ENCODE results near the gene IRF8.

Gene IRF8

DNA sequence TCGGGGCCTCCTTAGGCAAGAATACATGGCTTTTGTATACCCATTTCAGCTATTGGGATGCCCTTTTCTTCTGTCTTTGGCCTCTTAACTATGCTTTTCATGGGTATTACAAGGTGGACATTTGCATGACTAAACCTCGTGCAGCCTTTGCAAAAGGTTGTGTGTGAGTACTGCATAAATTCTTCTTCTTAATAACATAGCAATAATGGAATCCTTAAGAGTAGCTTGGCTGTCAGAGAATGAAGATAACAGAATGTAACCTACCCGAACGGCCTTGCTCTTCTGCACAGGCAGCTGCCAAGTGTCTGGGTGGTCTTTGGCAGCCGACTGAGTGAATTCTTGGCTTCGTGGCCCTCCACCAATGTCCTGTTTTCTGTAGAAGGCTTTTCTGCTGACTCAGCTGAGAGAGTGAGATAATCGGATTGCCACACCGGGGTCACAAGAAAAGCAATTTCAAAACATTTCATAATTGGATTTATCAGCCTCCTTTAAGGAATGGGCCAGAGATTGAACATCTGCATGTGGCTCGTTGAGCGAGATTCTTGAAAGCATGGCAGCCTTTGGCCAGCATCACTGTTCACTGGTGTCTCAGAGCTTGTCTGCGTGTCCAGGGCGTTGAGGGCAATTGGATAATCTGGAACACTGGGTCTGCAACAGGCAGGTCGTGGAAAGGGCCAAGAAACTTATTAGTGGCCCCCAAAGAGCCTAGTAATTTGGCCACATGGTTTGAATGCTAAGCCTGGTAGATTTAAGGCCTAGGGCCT, 13.4 kb downstream of the IRF8 start:
- H3K27ac ChIP-seq: peak overlapping the region; percentile 65 to 100 (median 90); a peak in 21 of 22 replicates
- peak overlapping the region; percentile 87 to 99 (median 95) for H3K4me2 ChIP-seq
- no peaks in the 10 kb centered on the region for H3K27me3 ChIP-seq
- TF ChIP-seq Cebpa-rat (IDR thresholded peaks at IDR 0.05): peak in 3 of 11 experiments; percentile 21 to 38 (median 33); a peak in 4 of 22 replicates
- H3K36me3 ChIP-seq: peaks cover 8 to 100% (median 97%) of the 10 kb centered on the region in 11 experiments; a peak in 21 of 22 replicates
- peak overlapping the region in 8 of 10 experiments; percentile 12 to 62 (median 40); a peak in 13 of 20 replicates for H3K4me3 ChIP-seq
- peaks cover 98 to 100% (median 100%) of the 10 kb centered on the region in 10 experiments for H3K4me1 ChIP-seq
- H3K9me3 ChIP-seq (replicated peaks in 1 of 11): peaks cover 0 to 5% (median 0%) of the 10 kb centered on the region in 11 experiments; a peak in 3 of 22 replicates
- H3K9ac ChIP-seq: peak overlapping the region; percentile 59 to 87 (median 81); a peak in 20 of 22 replicates
- peaks cover 0 to 99% (median 12%) of the 10 kb centered on the region in 11 experiments; a peak in 11 of 22 replicates for H4K20me1 ChIP-seq

DNA sequence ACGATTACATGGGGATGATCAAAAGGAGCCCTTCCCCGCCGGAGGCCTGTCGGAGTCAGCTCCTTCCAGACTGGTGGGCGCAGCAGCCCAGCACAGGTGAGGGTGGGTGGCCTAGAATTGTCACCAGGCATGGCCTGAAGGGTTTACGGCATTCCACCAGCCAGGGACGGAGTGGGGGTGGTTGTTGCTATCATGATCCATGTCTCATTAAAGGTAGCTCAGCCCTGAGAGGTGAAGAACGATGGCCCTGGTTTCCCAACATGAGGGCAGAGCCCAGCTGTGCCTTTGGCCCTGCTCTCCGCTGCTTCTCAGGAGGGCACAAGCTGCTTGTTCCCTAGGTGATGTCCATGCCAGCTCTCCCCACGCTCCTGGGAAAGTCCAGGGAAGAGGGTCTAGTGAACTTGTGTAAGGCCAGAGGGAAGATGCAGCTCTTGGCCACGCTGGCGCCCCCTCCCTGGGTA, 14.2 kb downstream of the IRF8 start:
- Histone ChIP-seq H4K20me1 (peaks cover 0 to 99% (median 12%) of the 10 kb centered on the region in 11 experiments; a peak in 10 of 22 replicates), H3K27ac (peak overlapping the region; percentile 65 to 100 (median 90)), H3K36me3 (peaks cover 8 to 100% (median 97%) of the 10 kb centered on the region in 11 experiments), H3K9me3 (replicated peaks in 1 of 11) (peaks cover 0 to 5% (median 0%) of the 10 kb centered on the region in 11 experiments; a peak in 3 of 22 replicates), H3K27me3 (no peaks in the 10 kb centered on the region), H3K4me2 (peak overlapping the region; percentile 87 to 99 (median 95)), H3K4me1 (peaks cover 90 to 100% (median 100%) of the 10 kb centered on the region in 10 experiments), H3K9ac (peak overlapping the region; percentile 59 to 87 (median 81)), H3K4me3 (peak overlapping the region in 8 of 10 experiments; percentile 10 to 62 (median 32); a peak in 14 of 20 replicates)
- TF ChIP-seq Cebpa-rat (IDR thresholded peaks at IDR 0.05): no peak

DNA sequence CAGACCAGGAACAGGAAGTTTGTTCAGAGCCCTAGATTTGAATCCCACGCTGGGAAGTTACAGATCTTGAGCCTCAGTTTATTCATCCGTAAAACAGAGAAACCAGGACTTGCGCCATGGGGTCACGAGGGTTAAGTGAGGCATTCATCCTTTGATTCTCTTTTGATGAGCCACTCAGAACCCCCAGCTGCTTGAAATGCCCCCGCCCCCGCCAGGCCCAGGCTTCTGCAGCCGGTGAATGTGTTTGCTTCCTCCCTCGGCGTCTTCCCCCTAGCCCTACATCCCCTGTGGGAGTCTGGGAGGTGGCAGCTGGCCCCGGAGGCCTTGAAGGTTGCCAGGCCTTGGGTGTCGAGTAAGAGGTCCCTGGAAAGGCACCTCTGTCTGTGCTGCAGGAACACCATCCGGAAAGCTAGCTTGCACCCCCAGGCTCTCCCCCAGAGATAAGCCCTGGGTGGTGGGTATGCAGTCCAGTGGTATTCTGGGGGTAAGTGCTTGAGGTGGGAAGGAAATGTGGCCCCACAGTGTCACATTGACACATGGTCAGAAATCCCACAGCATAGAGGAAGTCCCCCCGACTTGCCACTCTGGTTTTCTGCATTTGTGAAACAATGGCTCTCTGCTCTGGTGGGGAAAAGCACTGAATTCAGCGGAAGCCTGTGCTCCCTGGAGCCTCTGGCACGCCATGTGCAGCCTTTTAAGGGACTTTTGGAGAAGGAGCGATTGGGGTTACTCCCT, 14.9 kb downstream of the IRF8 start:
- H3K36me3 ChIP-seq: peaks cover 15 to 100% (median 98%) of the 10 kb centered on the region in 11 experiments
- no peaks in the 10 kb centered on the region for H3K27me3 ChIP-seq
- peaks cover 89 to 100% (median 100%) of the 10 kb centered on the region in 10 experiments for H3K4me1 ChIP-seq
- H3K4me2 ChIP-seq: peak overlapping the region; percentile 87 to 99 (median 95)
- peaks cover 0 to 5% (median 0%) of the 10 kb centered on the region in 11 experiments; a peak in 3 of 22 replicates for H3K9me3 ChIP-seq (replicated peaks in 1 of 11)
- H3K4me3 ChIP-seq: peak overlapping the region in 9 of 10 experiments; percentile 10 to 62 (median 54); a peak in 17 of 20 replicates
- peak overlapping the region; percentile 65 to 100 (median 90) for H3K27ac ChIP-seq
- H3K9ac ChIP-seq: peak overlapping the region; percentile 59 to 87 (median 81); a peak in 21 of 22 replicates
- peaks cover 0 to 99% (median 12%) of the 10 kb centered on the region in 11 experiments; a peak in 9 of 22 replicates for H4K20me1 ChIP-seq
- TF ChIP-seq Cebpa-rat (IDR thresholded peaks at IDR 0.05): peak in 6 of 11 experiments; percentile 45 to 80 (median 68); a peak in 8 of 22 replicates

DNA sequence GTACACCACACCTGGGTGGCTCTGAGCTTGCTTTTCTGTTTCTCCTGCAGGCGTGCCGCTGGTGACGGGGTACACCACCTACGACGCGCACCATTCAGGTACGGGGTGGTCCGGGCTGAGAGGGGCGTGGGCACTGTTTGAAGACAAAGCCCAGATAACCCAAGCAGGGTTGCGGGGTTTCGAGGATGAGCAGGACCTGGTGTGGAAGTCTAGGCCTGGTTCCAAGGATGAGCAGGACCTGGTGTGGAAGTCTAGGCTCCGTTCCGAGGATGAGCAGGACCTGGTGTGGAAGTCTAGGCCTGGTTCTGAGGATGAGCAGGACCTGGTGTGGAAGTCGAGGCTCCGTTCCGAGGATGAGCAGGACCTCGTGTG, 15.4 kb downstream of the IRF8 start:
- Histone ChIP-seq H4K20me1 (peaks cover 0 to 99% (median 12%) of the 10 kb centered on the region in 11 experiments; a peak in 9 of 22 replicates), H3K4me3 (peak overlapping the region in 7 of 10 experiments; percentile 40 to 62 (median 55); a peak in 14 of 20 replicates), H3K9me3 (replicated peaks in 1 of 11) (peaks cover 0 to 11% (median 0%) of the 10 kb centered on the region in 11 experiments; a peak in 2 of 22 replicates), H3K4me2 (peak overlapping the region; percentile 87 to 99 (median 95)), H3K27ac (peak overlapping the region; percentile 65 to 100 (median 90); a peak in 21 of 22 replicates), H3K36me3 (peaks cover 17 to 100% (median 98%) of the 10 kb centered on the region in 11 experiments), H3K4me1 (peaks cover 84 to 100% (median 100%) of the 10 kb centered on the region in 10 experiments), H3K9ac (peak overlapping the region; percentile 59 to 87 (median 81); a peak in 21 of 22 replicates), H3K27me3 (no peaks in the 10 kb centered on the region)
- no peak for TF ChIP-seq Cebpa-rat (IDR thresholded peaks at IDR 0.05)

DNA sequence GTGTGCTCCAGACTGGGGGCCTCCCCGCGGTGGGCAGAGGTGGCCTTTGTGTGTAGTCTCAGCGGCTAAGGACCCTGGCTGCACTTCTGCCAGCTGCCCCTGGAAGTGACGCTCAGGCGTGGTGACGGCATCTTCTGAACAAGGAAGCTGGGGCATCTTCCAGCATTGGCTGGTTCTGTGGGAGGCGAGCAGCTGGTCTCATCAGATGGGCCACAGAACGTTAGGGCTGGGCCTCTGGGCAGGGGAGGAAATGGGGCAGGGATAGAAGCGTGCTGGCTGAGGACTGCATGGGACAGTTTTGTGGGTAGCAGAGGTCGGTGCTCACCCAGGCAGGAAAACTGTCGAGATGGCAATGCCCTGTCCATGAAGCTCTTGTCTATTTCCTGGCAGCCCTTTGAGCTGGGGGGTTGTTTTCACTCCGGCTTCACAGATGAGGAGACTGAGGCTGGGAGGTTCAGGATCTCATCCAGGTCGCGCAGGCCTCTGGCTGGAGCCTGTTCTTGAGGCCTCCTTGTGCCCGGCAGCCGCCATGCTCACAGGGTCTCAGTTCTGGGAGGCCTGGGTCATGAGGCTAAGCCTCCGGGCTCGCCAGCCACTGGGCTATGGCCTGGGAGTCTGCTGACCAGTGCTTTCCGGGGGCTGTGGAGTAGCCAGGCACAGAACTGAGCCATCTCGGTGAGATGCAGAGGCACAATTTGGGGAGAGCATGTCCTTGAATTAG, 16.3 kb downstream of the IRF8 start:
- Histone ChIP-seq H3K27ac (peak overlapping the region; percentile 36 to 100 (median 90); a peak in 21 of 22 replicates), H3K4me3 (peak overlapping the region in 7 of 10 experiments; percentile 40 to 62 (median 55); a peak in 14 of 20 replicates), H3K36me3 (peaks cover 22 to 100% (median 98%) of the 10 kb centered on the region in 11 experiments), H4K20me1 (peaks cover 0 to 99% (median 12%) of the 10 kb centered on the region in 11 experiments; a peak in 9 of 22 replicates), H3K27me3 (no peaks in the 10 kb centered on the region), H3K9ac (peak overlapping the region; percentile 34 to 87 (median 81); a peak in 20 of 22 replicates), H3K4me1 (peaks cover 75 to 100% (median 98%) of the 10 kb centered on the region in 10 experiments), H3K4me2 (peak overlapping the region; percentile 87 to 99 (median 95)), H3K9me3 (replicated peaks in 1 of 11) (peaks cover 0 to 19% (median 0%) of the 10 kb centered on the region in 11 experiments; a peak in 4 of 22 replicates)
- TF ChIP-seq Cebpa-rat (IDR thresholded peaks at IDR 0.05): no peak

DNA sequence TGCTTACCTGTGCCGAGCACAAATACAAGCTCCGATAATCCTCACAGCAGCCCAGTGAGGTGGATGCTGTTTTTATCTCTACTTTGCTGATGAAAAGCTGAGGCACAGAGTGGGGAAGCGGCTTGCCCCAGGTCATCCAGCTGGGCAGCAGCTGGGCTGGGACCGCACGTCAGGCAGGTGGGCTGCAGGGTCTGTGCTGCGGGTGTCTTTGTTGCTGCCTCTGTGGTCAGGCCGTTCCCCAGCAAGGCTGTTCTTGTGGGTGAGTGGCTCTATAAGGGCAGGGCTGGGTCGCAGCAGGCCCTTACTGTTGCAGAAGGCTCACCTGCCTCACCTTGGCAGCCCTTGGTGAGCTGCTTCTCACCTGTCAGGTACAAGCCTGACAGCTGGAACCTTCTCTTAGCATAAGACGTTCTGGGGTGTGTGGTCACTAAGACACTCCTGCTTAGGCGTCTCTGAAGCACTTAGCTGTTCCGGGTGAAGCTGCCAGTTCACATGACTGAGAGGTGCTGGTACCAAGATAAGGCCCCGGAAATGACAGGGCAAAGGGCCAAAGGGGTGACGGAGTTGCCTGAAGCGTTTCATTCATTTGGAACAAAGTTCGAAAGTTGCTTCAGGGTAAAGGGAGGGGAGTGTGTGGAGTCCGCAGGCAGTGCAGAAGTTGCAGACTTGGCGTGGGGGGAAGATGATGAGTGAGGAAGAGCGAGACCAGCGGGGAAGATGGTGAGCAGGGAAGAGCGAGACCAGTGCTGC, 17.4 kb downstream of the IRF8 start:
- Histone ChIP-seq H3K36me3 (peaks cover 32 to 100% (median 98%) of the 10 kb centered on the region in 11 experiments), H3K27ac (peak overlapping the region in 10 of 11 experiments; percentile 74 to 100 (median 92); a peak in 19 of 22 replicates), H4K20me1 (peaks cover 0 to 100% (median 12%) of the 10 kb centered on the region in 11 experiments; a peak in 9 of 22 replicates), H3K27me3 (no peaks in the 10 kb centered on the region), H3K9ac (peak overlapping the region in 10 of 11 experiments; percentile 34 to 87 (median 82); a peak in 16 of 22 replicates), H3K4me2 (peak overlapping the region; percentile 87 to 99 (median 95)), H3K9me3 (replicated peaks in 1 of 11) (peaks cover 0 to 25% (median 4%) of the 10 kb centered on the region in 11 experiments; a peak in 8 of 22 replicates), H3K4me3 (peak overlapping the region in 8 of 10 experiments; percentile 2 to 62 (median 54); a peak in 12 of 20 replicates), H3K4me1 (peaks cover 65 to 100% (median 97%) of the 10 kb centered on the region in 10 experiments)
- no peak for TF ChIP-seq Cebpa-rat (IDR thresholded peaks at IDR 0.05)

DNA sequence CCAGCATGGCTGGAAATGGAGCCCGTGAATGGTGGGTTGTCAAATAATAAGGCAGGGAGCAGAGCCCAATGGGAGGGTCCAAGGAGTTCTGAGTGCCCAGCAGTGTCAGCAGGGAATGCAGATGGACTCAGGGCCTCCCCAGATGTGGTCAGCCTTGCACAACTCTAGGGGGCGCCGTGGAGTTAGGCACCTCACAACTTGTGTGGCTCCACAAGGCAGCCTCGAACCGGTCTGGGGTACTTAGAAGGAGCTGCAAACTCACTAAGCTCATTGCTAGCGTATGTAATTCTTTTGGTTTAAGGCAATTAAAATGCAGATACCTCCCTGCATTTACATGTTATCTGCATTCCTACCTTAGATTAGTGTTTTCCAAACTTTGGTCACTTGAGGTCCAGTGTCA, 18.1 kb downstream of the IRF8 start:
- H3K9ac ChIP-seq: peak overlapping the region in 8 of 11 experiments; percentile 62 to 87 (median 82); a peak in 11 of 22 replicates
- H3K4me2 ChIP-seq: peak overlapping the region; percentile 87 to 99 (median 95); a peak in 21 of 22 replicates
- H4K20me1 ChIP-seq: peaks cover 0 to 100% (median 12%) of the 10 kb centered on the region in 11 experiments; a peak in 9 of 22 replicates
- peaks cover 0 to 25% (median 4%) of the 10 kb centered on the region in 11 experiments; a peak in 8 of 22 replicates for H3K9me3 ChIP-seq (replicated peaks in 1 of 11)
- no peaks in the 10 kb centered on the region for H3K27me3 ChIP-seq
- peak overlapping the region in 7 of 10 experiments; percentile 33 to 62 (median 55); a peak in 12 of 20 replicates for H3K4me3 ChIP-seq
- H3K4me1 ChIP-seq: peaks cover 58 to 100% (median 96%) of the 10 kb centered on the region in 10 experiments
- TF ChIP-seq Cebpa-rat (IDR thresholded peaks at IDR 0.05): no peak
- peaks cover 39 to 100% (median 98%) of the 10 kb centered on the region in 11 experiments for H3K36me3 ChIP-seq
- H3K27ac ChIP-seq: peak overlapping the region in 9 of 11 experiments; percentile 83 to 100 (median 94); a peak in 16 of 22 replicates
